Esophagus squamous epithelium (tissue), 4 donors: Measurements from ENCODE around the gene SPTBN4.

Source experiments
- CTCF ChIP-seq, 6 experiments: fragments of 450-650 bp in 4 of 6; fragments of 200-600 bp in 2 of 6; sonication (generic) in 2 of 6; IDR thresholded peaks; one replicate each; pipeline ENCODE4 v1.5.1; 2016 to 2019; ENCODE audit warnings: antibody characterized with exemption in 6 of 6, mild to moderate bottlenecking in 4 of 6, moderate library complexity in 4 of 6
- POLR2A ChIP-seq, 4 donors: fragments of 450-650 bp; IDR thresholded peaks; one replicate each; pipeline ENCODE4 v1.6.1; 2017; ENCODE audit warnings: antibody characterized with exemption in 4 of 4, mild to moderate bottlenecking in 4 of 4, moderate library complexity in 3 of 4

- TF ChIP-seq POLR2A (IDR thresholded peaks at IDR 0.05) (no peak), CTCF (IDR thresholded peaks at IDR 0.05) (no peak)
Observed at GRCh38 chr19:40607311-40608239, 140.8 kb downstream of the SPTBN4 start.
